OCI-LY1 (cell line): Measurements from ENCODE around the gene ZNF616.

ENCODE experiments used
- CTCF ChIP-seq: fragments of 200-600 bp; sonication (generic), shearing (Covaris generic); IDR thresholded peaks from 2 replicates; pipeline ENCODE4 v1.5.1; 2017; ENCODE audit warnings: mild to moderate bottlenecking, antibody characterized with exemption, low read length, moderate library complexity, mixed read lengths
- EZH2 ChIP-seq: fragments of 200-600 bp; sonication (generic), shearing (Covaris generic); IDR thresholded peaks from 2 replicates; pipeline ENCODE4 v1.8.0; 2017; ENCODE audit warnings: borderline replicate concordance, mixed run types, mild to moderate bottlenecking, antibody characterized with exemption, low read length, moderate library complexity, mixed read lengths

- no peak for TF ChIP-seq CTCF
- no peak for TF ChIP-seq EZH2
Observed at GRCh38 chr19:52138278-52138982, 1.3 kb downstream of the ZNF616 start.
